ENCODE results near the gene TLX2. TPM values are rescaled to one million over a fixed set of nuclear protein-coding genes. Genes with fewer than 3 reads are reported as not detected.
A peak's percentile ranks its signal among the peaks of the same experiment; 100 is the strongest.

TLX2 gene
- total RNA-seq, 1 experiment from 2014 or later: 0.46 TPM

GRCh38 chr2:74496997-74497776, 17.1 kb upstream of the TLX2 start:
- DNase-seq (ENCODE audit: low read depth): no peak

- DNase-seq (ENCODE audit: low read depth): no peak
Observed at GRCh38 chr2:74497777-74498499, 16.3 kb upstream of the TLX2 start.

- peak; percentile 49 for DNase-seq (ENCODE audit: low read depth)
Observed at GRCh38 chr2:74498500-74499266, 15.6 kb upstream of the TLX2 start.

GRCh38 chr2:74499267-74499939, 14.8 kb upstream of the TLX2 start, which contains the start of gene LBX2:
Gene LBX2 (minus strand): TSS chr2:74499603. CDS start chr2:74499537, 66 bp downstream.
- DNase-seq (ENCODE audit: low read depth): no peak

GRCh38 chr2:74499940-74500577, 14.2 kb upstream of the TLX2 start:
- no peak for DNase-seq (ENCODE audit: low read depth)

- no peak for DNase-seq (ENCODE audit: low read depth)
Observed at GRCh38 chr2:74500578-74500946, 13.7 kb upstream of the TLX2 start.

- DNase-seq (ENCODE audit: low read depth): no peak
Observed at GRCh38 chr2:74501335-74502071, 12.7 kb upstream of the TLX2 start.

GRCh38 chr2:74502147-74502719, 12.0 kb upstream of the TLX2 start:
- DNase-seq (ENCODE audit: low read depth): no peak

GRCh38 chr2:74502720-74503505, 11.3 kb upstream of the TLX2 start:
- DNase-seq (ENCODE audit: low read depth): peak; percentile 83

- DNase-seq (ENCODE audit: low read depth): no peak
Observed at GRCh38 chr2:74503506-74504475, 10.5 kb upstream of the TLX2 start.

GRCh38 chr2:74504591-74504990, 9.7 kb upstream of the TLX2 start:
- DNase-seq (ENCODE audit: low read depth): no peak

GRCh38 chr2:74505448-74506246, 8.6 kb upstream of the TLX2 start:
- no peak for DNase-seq (ENCODE audit: low read depth)

GRCh38 chr2:74507145-74507925, 6.9 kb upstream of the TLX2 start, which contains the start of gene PCGF1:
Gene PCGF1 (minus strand): TSS chr2:74507695. CDS start chr2:74507668, 27 bp downstream.
- DNase-seq (ENCODE audit: low read depth): peak; percentile 95

- no peak for DNase-seq (ENCODE audit: low read depth)
Observed at GRCh38 chr2:74507926-74508520, 6.2 kb upstream of the TLX2 start.

GRCh38 chr2:74510272-74510671, 4.0 kb upstream of the TLX2 start:
- DNase-seq (ENCODE audit: low read depth): no peak

All from LHCN-M2 (cell line).